G401 (cell line): ENCODE measurements around the gene F2RL3. TPM values are rescaled to one million over a fixed set of nuclear protein-coding genes. Genes with fewer than 3 reads are reported as not detected.
A peak's percentile ranks its signal among the peaks of the same experiment; 100 is the strongest.

Experiments used
- DNase-seq: peaks from one replicate; pipeline ENCODE4 v3.0.0-alpha.2; 2015; ENCODE audit warnings: low spot score
- in situ Hi-C: cut with HindIII; loops from 2 replicates; pipeline ENCODE4 v1.10.0; 2016; ENCODE audit warnings: low sequenced_read_pairs, mixed read lengths
- total RNA-seq: library from RNA; depleted of rRNA; stranded (reverse); fragments of >200 nt; shearing (Covaris generic); gene quantifications from 2 replicates; pipeline ENCODE4 v1.2.3, GENCODE V29; 2014

The F2RL3 gene
- total RNA-seq, 1 experiment from 2014 or later = not detected

GRCh38 chr19:16891696-16892382 is 3.0 kb downstream of the F2RL3 start:
- in situ Hi-C loops = no loop called here
- DNase-seq = no peak

DNA sequence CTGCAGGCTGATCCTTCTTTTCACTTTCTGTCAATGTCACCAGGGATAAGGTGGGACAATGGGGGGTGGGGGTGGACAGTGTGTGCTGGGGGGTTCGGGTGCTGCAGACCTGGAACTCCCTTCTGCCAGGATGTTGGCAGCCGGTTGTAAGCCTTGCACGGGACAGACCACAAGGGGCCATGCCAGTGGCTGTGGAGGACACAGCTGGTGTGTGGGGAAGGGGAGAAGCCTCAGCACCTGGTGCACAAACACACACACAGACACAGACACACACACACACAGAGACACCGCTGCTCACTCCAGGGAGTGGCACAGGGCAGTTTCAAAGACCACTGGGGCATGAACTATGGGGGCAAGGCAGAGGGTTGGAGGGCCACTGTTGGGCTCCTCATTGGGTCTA is 3.6 kb downstream of the F2RL3 start:
- in situ Hi-C loops = no loop called here
- no peak for DNase-seq

- in situ Hi-C loops = no loop called here
- no peak for DNase-seq
Measured at GRCh38 chr19:16892868-16893685, 4.3 kb downstream of the F2RL3 start.

DNA sequence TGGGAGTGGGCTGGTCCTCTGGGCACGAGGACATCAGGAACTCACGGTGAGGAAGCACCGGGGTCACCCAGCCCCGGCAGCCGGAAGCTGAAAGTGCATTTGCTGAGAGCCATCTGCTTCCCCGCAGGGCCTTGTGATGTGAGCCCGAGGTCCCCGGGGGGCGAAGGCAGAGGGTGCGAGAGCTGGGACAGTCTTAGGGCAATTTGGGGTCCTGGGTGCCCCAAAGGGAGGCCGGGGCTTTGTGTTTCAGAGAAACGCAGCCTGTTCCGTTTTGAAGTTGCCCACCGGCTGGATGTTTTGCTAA is 4.8 kb downstream of the F2RL3 start:
- in situ Hi-C loops = no loop called here
- DNase-seq = no peak

DNA sequence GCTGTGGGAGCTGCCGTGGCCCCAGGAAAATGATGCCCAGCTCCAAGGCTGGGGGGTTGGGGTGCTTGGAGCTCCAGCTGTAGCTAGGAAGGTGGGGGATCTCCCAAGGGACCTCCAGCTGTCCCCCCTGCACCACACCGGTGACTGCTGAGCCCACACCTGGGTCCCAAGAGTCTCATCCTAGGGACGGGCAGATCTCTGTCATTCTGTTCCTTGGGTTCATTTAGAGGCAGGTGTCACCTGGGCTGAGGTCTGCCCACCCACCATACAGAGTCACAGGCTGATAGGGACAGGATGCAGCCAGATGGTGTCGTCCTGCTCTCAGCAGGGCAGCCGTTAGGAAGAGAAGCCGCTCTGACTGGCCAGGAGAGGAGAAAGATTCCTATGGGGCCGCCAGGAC is 5.3 kb downstream of the F2RL3 start:
- in situ Hi-C loops = no loop called here
- no peak for DNase-seq

GRCh38 chr19:16895467-16896145 is 6.8 kb downstream of the F2RL3 start:
- in situ Hi-C loops = no loop called here
- no peak for DNase-seq

DNA sequence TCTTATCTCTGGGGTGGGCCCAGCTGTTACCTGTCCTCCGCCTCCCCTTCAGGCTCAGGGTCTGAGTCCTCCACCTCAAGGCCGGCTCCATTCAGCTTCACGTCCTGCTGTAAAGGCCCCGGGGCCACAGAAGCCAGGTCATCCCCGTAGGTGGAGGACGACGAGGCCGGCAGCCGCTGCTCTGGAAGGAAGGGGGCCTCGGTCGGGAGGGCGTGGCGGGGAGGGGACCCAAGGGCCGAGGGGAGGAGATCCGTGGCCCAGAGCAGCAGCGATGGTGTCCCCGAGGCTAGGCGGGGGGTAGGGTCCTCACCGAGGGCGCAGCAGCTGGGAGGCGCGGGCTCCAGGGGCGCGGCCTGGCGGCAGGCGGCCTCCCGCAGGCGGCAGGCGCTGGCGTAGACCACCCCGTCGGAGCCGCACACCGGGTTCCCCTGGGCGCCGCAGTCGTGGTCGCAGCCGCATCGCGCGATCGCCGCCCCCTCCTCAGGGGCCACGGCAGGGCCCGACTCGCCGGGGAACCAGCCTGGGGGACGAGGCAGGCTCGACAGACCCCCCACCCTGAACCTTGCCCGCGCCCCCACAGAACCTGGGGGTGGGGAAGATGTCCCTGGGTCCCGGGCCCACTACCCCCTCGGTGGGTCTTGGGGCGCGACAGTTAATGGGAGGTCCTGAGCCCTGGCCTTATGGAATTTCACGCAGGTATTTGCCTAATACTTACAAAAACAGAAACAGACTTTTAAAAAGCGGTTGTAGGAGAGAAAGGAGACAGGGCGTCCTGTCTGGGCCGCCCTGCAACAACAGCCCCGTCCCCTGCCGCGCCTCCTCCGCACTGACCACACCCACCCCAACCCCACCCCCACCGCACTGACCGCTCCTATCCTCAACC is 7.6 kb downstream of the F2RL3 start:
- in situ Hi-C loops = no loop called here
- no peak for DNase-seq

DNA sequence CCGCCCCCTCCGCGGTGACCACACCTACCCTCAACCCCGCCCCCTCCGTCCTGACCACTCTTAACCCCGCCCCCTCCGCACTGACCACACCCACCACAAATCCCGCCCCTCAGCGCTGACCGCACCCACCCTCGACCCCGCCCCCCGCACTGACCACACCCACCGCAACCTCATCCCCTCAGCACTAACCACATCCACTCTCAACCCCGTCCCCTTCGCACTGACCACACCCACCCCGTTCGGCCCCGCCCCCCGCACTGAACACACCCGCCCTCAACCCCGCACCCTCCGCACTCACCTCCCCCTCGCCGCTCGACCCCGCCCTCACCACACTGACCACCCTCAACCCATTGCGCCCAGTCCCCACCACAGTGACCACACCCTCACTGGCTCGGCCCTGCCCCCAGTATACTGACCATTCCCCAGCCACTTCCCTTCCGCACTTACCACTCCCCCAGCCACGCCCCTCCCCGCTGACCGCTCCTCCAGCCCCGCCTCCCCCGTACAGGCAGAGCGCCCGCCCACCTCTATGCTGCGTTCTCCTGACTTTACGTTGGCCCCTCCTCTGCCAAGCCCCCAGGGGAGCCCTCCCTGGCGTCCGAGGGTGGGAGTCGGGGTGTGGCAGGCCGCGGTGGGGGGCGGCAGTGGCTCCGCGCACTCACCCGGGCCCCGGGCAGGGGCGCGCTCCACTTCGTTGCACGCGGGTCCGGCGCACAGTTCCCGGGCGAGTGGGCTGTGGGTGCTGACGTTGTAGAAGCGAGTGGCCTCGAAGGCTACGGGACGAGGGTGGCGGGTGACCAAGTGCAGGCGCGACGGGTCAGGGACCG is 8.4 kb downstream of the F2RL3 start:
- in situ Hi-C loops = no loop called here
- peak; percentile 33 for DNase-seq

DNA sequence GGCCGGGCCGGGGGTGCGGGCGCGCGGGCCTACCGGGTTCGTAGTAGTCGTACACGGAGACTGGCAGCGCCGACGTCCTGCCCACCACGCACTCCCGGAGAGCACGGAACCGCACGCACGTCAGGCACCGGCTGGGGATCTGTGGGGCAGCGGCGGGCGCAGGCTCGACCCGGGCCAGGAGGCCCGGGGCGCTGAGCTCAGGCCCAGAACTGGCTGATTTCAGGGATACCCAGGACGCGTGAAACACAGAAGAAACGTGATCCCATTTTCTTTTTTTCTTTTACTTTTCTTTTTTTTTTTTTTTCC is 9.0 kb downstream of the F2RL3 start:
- in situ Hi-C loops = no loop called here
- DNase-seq = no peak

DNA sequence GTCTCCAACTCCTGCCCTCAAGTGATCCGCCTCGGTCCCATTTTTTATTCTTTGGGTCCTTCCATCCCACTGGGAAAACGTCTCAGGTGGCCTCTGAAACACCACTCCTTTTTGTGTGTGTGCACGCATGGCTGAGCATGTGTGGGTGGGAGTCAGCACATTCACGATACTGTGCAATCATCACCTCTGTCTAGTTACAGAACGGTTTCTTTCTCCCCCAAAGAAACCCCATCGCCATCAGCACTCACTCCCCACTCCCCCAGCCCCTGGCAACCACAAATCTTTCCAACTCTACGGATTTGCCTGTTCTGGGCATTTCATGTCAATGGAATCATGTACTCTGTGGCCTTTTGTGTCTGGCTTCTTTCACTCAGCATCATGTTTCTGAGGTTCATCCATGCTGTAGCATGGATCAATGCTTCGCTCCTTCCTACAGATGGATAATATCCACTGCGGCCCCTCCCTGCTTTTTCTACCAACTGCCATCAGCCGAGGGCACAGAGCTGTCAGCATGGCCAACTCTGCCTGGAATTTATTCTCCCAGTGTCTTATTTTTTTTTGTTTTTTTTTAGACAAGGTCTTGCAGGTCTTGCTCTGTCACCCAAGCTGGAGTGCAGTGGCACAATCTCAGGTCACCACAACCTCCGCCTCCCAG is 9.7 kb downstream of the F2RL3 start:
- DNase-seq = no peak
- in situ Hi-C loops = no loop called here

DNA sequence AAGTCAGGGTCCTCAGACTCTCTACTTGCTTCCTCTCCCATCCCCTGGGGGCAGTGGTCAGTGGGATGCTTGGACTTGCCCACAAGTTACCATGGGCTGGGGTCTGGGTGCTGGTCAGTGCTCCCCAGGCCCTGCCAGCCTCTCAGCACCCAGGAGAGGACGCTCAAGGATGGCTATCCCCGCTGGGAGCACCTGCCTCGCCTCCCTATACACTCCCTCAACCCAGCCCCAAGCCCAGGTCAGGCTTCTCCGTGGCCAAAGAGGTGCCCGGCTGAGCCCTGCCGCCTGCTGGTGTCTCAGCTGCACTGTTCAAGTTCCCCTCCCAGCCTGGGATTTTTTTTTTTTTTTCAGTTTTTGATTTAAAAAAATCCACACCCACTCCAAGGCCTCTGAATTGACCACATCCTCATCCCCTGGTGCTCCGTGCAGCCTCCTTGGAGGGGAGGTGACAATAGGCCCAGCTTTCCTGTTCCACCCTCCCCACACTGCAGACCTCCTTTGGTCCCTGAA is 10.8 kb downstream of the F2RL3 start:
- in situ Hi-C loops = no loop called here
- DNase-seq = peak; percentile 2

DNA sequence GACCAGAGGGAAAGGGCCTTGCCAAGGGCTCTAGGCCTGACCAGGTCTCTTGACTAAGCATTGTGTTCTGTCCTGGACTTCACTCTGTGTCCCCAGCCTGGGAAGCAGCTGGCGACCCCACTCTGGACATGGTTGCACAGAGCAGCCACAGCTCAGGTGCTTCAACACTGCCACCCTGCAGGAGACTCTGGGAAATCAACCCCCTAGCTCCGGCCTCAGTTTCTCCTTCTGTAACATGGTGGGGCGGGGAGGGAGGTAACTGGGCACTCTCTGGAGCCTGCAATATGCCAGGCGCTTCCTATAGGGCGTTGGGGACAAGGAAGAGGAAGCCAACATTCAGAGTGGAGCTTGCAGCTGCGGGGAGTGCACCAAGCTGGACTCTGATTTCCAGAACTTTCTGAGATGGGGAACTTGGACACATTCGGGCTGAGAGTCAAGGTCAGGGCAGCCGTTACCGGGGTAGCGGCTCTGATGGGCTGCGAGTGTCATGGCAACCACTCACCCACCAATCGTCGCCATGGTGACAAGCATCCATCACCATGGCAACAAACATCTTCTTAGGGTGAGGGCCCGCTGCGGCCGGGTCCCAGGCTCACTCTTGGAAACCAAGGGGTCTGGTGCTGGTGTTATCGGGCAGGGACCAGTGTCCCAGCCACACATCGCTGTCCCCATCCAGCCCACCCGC is 12.8 kb downstream of the F2RL3 start:
- in situ Hi-C loops = no loop called here
- DNase-seq = no peak

DNA sequence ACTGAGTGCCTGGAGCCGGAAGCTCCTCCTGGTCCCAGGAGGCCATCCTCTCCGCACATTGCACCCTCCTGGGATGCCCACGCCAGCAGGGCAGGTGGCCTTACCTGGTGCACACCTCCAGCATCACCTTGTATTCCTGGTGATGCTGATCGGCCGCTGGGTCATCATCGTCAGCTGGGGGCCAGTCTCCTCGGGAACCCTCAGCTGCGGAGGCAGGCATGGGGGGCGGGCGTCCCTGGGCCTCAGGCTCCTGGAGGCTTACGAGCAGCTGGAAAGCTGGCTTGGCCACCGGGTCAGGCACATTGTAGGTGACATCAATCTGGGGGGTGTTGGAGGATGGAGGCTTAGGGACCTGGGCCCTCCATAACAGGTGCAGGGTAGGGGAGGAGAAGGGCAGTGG is 13.7 kb downstream of the F2RL3 start:
- DNase-seq = no peak
- in situ Hi-C loops = no loop called here

DNA sequence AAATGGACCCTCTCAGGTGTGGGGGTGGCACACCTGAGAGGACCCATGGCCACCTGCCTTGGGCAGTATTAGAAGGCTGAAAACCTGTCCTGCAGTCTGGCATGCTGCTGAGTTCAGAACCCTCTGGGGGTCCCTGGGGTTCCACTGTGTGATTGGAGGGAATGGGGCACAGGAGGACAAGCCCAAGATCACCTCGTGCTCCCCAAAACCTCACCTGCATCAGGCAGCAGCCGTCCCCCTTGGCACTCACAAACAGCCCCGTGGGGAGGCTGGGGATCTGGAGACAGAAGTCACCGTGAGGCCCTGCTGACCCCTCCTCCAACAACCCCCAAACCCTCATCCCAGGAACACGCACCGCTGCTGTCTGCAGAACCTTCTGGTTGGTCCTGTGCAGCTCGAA is 14.5 kb downstream of the F2RL3 start:
- no peak for DNase-seq
- in situ Hi-C loops = no loop called here

- no peak for DNase-seq
- in situ Hi-C loops = no loop called here
Measured at GRCh38 chr19:16904599-16904998, 15.8 kb downstream of the F2RL3 start.

DNA sequence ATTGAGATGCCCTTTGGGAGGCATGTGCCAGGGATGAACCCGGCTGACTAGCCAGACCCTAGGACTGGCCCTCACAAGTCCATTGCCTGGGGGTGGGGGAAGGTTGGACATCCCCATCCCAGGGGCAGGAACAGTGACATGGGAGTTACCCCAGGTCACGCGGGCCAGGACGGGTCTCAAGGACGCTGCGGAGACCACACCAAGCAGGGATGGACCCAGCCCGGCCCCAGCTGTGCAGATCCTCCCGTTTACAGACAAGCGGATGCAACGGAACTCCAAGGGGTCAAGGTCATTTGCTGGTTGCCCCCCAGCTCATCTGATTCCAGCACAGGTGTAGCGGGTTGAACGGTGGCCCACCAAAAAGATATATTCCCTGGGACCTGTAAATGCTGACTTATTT is 20.0 kb downstream of the F2RL3 start:
- DNase-seq = no peak
- in situ Hi-C loops = no loop called here

DNA sequence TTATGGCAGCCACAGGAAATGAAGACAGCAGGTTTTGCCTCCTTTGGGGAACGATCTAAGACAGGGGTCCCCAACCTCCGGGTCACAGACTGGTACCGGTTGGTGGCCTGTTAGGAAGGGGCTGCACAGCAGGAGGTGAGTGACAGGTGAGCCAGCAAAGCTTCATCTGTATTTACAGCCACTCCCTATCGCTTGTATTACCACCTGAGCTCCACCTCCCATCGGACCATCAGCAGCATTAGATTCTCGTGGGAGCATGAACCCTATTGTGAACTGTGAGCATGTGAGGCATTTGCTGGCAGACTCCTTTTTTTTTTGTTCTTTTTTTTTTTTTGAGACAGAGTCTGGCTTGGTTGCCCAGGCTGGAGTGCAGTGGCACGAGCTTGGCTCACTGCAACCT is 22.2 kb downstream of the F2RL3 start:
- in situ Hi-C loops = no loop called here
- DNase-seq = no peak

- in situ Hi-C loops = no loop called here
- DNase-seq = no peak
Measured at GRCh38 chr19:16912780-16913179, 24.0 kb downstream of the F2RL3 start.
